GM18858 (cell line): ENCODE measurements around the gene SPEG.

Experiments
- ATAC-seq: cut with Tn5 transposase; IDR thresholded peaks from one replicate; pipeline ENCODE4 v1.9.1; 2021; ENCODE audit not compliant: unreplicated experiment

SPEG gene

DNA sequence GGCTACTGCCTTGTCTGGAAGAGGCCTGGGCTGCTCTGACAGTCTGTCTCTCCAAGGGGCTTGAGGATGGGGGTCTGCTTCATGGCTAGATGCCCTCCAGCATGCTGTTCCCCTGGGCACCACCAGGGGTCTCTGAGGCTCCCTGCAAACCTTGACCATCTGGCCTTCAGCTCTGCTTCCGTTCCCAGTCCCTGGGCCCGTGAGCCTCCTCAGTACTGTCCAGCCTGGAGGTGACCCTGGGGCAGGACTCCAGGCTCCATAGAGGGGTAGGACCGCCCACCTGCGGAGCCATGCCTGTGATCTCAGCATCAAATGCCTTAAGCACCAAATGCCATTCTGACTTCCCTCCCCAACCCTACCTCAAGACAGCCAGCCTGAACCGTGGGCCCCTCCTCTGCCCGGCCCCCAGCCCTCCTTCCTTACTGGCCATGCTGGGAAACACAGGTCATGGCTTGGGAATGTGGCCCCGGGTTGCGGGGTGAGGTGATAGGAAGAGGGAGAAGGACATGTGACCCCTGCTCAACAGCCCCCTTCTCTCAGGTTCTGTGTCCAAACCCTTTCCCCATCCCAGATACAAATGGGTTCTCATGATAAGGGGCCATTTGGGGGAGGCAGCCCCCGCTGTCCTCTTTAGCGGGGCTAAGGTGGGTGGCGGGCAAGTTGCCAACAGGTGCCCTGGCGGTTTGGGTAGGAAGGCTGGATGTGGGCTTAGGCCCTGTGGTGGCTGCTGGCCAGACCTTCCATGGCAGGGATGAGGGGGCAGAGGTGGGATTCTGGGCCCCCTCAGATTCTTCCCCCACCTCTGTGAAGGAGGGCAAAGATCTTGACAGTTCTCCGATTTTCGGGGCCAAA lies 25.0 kb downstream of the SPEG start:
- ATAC-seq, result no peak

GRCh38 chr2:219460424-219460926 lies 25.8 kb downstream of the SPEG start:
- no peak for ATAC-seq

DNA sequence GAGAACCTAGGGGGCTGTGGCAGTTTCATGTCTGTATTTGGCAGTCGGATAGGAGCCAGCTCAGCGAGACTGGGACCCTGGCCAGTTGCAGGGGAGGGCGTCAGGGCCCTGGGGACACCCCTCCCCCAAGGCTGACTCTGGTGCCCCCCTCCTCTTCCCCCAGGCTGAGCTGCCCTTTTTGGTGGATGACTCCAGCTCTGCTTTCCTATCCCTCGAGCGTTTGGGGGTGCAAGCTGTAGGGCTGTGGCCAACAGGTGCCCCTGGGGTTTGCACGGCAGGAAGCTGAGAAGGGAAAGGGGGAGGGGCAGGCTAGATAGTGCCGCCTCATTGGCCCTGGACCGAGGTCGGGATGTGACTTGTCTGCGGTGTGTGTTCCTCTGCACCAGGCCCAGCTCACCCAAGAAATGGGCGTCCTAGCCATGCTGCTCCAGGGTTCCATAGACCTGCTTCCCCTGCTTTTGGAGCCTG lies 26.4 kb downstream of the SPEG start:
- no peak for ATAC-seq

DNA sequence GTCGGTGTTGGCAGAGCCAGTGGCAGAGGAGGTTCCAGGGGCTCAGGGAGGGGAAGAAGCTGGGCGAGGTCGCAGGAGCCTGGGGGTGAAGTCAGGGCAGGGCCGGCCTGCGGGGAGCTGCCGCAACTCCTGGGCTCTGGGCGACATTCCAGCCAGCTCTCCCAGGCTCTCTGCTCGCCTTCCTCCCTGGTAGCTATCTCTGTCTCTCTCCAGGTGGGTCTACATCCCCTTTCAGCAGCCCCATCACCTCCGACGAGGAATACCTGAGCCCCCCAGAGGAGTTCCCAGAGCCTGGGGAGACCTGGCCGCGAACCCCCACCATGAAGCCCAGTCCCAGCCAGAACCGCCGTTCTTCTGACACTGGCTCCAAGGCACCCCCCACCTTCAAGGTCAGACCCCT lies 27.0 kb downstream of the SPEG start:
- ATAC-seq, result no peak

GRCh38 chr2:219462349-219462748 lies 27.7 kb downstream of the SPEG start:
- no peak for ATAC-seq

DNA sequence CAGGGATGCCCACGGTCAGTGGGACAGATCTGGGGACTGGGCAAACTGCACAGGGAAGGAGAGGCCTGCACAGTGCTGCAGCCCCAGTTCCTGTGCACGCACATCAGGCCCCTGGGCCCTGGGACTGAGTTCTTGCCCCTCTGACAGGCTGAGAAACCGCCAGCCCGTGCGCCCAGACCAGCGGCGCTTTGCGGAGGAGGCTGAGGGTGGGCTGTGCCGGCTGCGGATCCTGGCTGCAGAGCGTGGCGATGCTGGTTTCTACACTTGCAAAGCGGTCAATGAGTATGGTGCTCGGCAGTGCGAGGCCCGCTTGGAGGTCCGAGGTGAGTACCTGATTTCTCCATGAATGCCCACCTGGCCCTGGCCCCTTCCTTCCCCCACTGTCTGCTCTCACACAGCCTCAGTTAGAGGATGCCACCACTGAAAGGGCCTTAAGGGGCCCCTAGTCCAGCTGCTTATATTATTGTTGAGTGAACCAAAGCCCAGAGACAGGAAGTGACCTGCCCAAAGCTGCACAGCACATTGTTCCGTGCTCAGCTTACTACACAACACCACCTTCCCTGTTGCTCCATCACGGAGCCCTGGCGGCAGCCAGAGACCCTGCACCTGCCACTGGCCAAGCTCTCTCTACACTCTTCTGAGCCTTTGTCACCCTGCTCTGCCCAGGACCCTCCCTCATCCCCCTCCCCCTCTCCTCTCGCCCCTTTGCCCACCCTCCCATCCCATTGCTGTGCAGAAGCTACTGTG lies 29.8 kb downstream of the SPEG start:
- ATAC-seq, result no peak

DNA sequence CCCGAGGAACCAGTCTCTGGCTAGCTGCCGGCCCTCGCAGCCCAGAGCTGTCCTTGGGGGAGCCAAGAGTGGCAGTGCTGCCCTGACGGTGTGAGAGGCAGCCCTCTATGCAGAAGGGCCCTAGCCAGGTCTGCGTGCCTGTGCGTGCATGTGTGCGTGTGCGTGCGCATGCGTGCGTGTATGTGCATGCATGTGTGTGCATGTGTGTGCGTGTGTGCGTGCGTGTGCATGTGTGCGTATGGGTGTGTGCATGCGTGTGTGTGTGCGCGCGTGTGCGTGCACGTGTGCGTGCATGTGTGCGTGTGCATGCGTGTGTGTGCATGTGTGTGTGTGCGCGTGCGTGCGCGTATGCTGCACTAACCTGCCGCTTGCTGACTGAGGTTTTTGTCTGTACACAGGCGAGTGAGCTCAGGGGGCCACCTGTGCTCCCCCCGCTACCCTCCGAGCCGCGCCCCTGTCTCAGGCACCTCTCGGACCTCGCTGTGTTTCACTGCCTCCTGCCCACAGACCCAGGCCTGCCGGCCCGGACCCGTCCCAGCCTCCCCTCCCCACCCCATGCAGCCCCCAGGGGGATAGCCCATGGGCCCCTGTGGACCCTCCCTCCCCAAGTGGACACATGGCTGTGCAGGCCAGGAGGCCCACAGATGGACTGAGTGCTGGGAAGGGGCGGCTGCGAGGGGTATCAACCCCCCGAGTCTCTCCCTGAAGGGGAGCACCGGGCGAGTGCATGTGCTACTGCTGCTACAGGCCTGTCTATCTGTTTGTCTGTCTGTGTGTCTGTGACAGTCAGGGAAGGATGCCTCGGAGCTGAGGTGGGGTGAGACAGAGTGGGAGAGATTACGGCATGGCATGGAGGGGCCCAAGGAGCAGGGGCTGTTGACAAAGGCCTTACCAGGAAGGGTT lies 31.3 kb downstream of the SPEG start:
- no peak for ATAC-seq

GRCh38 chr2:219466816-219467735 lies 32.4 kb downstream of the SPEG start:
- ATAC-seq, result no peak

GRCh38 chr2:219467736-219468075 lies 33.1 kb downstream of the SPEG start:
- no peak for ATAC-seq

DNA sequence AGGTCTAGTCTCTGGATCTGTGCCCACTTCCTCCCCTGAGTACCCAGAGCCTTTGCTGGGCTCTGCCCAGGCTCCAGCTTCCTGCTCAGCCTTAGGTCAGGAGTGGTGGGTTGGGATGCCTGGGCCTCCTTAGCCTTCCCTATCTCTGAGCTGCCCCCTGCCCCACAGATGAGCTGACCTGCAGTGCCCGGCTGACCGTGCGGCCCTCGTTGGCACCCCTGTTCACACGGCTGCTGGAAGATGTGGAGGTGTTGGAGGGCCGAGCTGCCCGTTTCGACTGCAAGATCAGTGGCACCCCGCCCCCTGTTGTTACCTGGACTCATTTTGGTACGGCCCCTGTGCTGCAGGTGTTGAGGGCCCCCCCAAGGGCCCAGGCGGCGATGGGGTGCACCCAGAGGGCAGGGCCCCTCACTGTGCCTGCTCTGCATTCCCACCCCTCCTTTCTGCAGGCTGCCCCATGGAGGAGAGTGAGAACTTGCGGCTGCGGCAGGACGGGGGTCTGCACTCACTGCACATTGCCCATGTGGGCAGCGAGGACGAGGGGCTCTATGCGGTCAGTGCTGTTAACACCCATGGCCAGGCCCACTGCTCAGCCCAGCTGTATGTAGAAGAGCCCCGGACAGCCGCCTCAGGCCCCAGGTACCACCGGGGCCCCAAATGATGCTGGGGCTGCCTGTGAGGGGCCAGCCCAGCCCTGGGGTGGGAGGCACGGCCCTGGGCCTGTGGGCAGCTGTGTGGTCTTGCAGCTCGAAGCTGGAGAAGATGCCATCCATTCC lies 34.0 kb downstream of the SPEG start:
- ATAC-seq, result no peak

DNA sequence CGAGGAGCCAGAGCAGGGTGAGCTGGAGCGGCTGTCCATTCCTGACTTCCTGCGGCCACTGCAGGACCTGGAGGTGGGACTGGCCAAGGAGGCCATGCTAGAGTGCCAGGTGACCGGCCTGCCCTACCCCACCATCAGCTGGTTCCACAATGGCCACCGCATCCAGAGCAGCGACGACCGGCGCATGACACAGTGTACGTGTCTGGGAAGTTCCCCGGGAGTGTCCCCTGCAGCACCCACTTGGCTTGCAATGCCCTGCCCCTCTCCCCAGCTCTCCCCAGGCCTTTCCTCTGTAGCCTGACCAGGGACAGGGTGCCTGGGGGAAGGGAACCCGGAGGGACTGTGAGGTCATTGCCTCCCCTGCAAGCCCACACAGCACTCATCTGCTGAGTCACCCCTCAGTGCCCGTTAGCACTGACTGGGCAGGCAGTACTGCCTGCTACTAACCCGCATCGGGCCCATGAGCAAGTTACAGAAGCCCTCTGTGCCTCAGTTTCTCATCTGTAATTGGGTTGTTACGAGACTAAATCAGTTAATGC lies 34.6 kb downstream of the SPEG start:
- ATAC-seq, result no peak

DNA sequence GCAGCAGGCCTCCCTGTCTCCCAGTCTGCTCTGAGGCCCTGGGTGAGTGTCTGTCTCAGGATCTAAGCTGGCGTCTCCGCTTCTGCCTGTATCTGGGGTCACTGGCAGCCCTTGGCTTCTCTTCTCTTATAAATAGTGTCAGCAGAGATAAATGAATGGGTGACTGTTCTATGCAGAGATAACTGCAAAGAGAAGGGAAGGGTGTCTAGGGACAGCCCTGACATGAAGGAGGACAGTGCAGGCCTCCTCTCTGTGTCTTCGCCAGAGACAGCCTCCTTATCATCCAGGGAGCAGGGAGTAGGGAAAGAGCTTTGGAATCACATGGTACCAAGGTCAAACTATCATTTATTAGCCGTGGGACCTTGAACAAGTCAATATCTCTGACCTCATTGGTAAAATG lies 35.8 kb downstream of the SPEG start:
- ATAC-seq, result no peak

DNA sequence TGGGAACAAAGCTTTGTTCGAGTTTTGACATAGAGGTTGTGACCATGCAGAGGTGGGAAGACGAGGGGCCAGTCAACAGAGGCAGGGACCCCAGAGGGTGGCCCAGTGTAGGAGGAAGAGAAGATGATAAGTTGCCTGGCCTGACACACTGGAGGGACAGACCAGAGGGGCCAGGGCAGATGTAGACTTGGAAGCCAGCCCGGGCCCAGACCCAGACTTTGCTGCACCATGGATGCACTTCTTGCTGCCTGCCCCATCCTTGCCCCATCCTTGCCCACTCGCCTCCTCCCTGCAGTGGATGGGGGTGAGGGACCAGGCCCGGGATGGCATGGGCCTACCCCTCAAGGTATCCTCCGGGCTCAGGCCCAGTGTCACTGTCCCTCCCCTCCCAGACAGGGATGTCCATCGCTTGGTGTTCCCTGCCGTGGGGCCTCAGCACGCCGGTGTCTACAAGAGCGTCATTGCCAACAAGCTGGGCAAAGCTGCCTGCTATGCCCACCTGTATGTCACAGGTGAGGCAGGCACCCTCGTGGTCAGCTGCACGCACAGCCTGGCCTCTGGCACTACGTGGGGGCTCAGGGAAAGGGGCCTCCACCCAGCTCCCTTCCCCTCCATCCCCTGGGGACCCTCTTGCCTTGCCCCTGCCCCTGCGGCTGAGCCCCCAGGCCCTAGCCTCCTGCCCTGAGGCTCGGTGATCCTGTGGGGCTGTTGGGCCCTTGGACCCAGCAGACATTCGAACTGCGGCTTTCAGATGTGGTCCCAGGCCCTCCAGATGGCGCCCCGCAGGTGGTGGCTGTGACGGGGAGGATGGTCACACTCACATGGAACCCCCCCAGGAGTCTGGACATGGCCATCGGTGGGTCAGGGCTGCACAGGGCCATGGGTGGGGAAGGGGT lies 37.1 kb downstream of the SPEG start:
- ATAC-seq, result no peak

GRCh38 chr2:219472629-219473187 lies 38.1 kb downstream of the SPEG start:
- ATAC-seq, result no peak

GRCh38 chr2:219473511-219473910 lies 38.9 kb downstream of the SPEG start:
- no peak for ATAC-seq

DNA sequence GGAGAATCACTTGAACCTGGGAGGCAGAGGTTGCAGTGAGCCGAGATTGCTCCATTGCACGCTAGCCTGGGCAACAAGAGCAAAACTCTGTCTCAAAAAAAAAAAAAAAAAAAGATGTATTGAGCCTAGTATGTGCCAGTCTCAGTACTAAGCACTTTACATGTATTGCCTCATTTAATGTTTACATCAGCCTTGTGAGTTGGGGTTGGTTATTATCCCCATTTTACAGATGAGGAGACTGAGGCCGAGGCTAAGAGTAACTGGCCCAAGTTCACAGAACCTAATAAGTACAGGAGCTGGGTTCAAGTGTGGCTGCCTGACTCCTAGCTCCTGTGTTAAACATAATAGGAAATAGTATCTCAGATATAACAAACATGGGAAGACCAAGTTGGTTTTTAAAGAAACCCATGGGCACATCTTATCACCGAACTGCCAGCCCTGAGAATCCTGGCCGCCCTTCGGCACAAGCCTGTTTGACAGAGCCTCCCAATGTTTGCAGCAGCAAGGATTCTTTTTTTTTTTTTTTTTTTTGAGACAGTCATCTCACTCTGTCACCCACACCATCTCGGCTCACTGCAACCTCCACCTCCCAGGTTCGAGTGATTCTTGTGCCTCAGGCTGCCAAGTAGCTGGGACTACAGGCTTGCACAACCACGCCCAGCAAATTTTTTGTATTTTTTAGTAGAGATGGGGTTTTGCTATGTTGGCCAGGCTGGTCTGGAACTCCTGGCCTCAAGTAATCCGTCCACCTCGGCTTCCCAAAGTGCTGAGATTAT lies 39.8 kb downstream of the SPEG start:
- no peak for ATAC-seq

GRCh38 chr2:219475278-219475677 lies 40.6 kb downstream of the SPEG start:
- ATAC-seq, result no peak
